ENCODE data around the gene NFATC4.

GRCh38 chr14:24378981-24379906 lies 11.3 kb downstream of the NFATC4 start:
- no peak for TF ChIP-seq CTCF (IDR thresholded peaks at IDR 0.05)
- TF ChIP-seq EP300 (IDR thresholded peaks at IDR 0.05): no peak
